Breast epithelium (tissue), 3 donors: Measurements from ENCODE around the gene CSNK1G3.

Experiments
- CTCF ChIP-seq, 3 donors: fragments of 450-650 bp; IDR thresholded peaks; one replicate each; pipeline ENCODE4 v1.5.1; 2016 to 2017; ENCODE audit warnings: antibody characterized with exemption in 3 of 3, mild to moderate bottlenecking in 3 of 3, moderate library complexity in 3 of 3
- POLR2A ChIP-seq: fragments of 450-650 bp; IDR thresholded peaks from one replicate; pipeline ENCODE4 v1.6.1; 2016; ENCODE audit warnings: antibody characterized with exemption, mild to moderate bottlenecking, moderate library complexity
- POLR2AphosphoS5 ChIP-seq, 3 donors: sonication (generic); formaldehyde crosslinking; IDR thresholded peaks; one replicate each; pipeline ENCODE4 v1.6.1; 2017; ENCODE audit warnings: antibody characterized with exemption in 3 of 3

GRCh38 chr5:123530728-123531127 is 18.8 kb downstream of the CSNK1G3 start:
- TF ChIP-seq CTCF (IDR thresholded peaks at IDR 0.05) = no peak
- TF ChIP-seq POLR2AphosphoS5 (IDR thresholded peaks at IDR 0.05) = no peak
- no peak for TF ChIP-seq POLR2A
